Transverse colon (tissue), 4 donors: ENCODE data around the gene KCNIP3. TPM values are rescaled to one million over a fixed set of nuclear protein-coding genes. Genes with fewer than 3 reads are reported as not detected.

Experiments
- DNase-seq: peaks from one replicate; pipeline ENCODE4 v3.0.0-alpha.2; 2019
- H3K27ac ChIP-seq, 4 donors: fragments of 200-600 bp; sonication (generic); 2 replicates each; pipeline ENCODE4 v1.5.1; 2016 to 2018; ENCODE audit warnings: inconsistent platforms in 4 of 4
- H3K27me3 ChIP-seq: fragments of 200-600 bp; sonication (generic); 2 replicates; pipeline ENCODE4 v1.5.1; 2017; ENCODE audit warnings: inconsistent platforms
- H3K36me3 ChIP-seq, 4 donors: fragments of 200-600 bp; sonication (generic); 2 replicates each; pipeline ENCODE4 v1.5.1; 2017 to 2019; ENCODE audit warnings: inconsistent platforms in 4 of 4
- H3K4me1 ChIP-seq, 4 donors: fragments of 200-600 bp; sonication (generic); 2 replicates each; pipeline ENCODE4 v1.5.1; 2017 to 2020; ENCODE audit warnings: inconsistent platforms in 4 of 4
- H3K4me3 ChIP-seq, 4 donors: fragments of 200-600 bp; sonication (generic); 1 replicate in 1 of 4; 2 replicates in 3 of 4; pipeline versions ENCODE4 v1.5.1 to v1.6.1; 2017 to 2019; ENCODE audit warnings: inconsistent platforms in 4 of 4
- H3K9me3 ChIP-seq, 2 donors: fragments of 200-600 bp; sonication (generic); 2 replicates each; pipeline ENCODE4 v1.5.1; 2017 to 2019; ENCODE audit warnings: inconsistent platforms in 2 of 2
- CTCF ChIP-seq, 5 experiments: fragments of 200-600 bp in 3 of 5; fragments of 450-650 bp in 2 of 5; sonication (generic) in 3 of 5; IDR thresholded peaks; 1 replicate in 2 of 5; 2 replicates in 3 of 5; pipeline ENCODE4 v1.5.1; 2016 to 2017; ENCODE audit warnings: antibody characterized with exemption in 5 of 5, inconsistent platforms in 3 of 5, mild to moderate bottlenecking in 2 of 5, moderate library complexity in 1 of 5
- EP300 ChIP-seq: sonication (generic); formaldehyde crosslinking; IDR thresholded peaks from one replicate; pipeline ENCODE4 v1.6.1; 2017; ENCODE audit warnings: antibody characterized with exemption, low read depth
- POLR2A ChIP-seq: fragments of 450-650 bp; IDR thresholded peaks from one replicate; pipeline ENCODE4 v1.6.1; 2016; ENCODE audit warnings: antibody characterized with exemption, mild to moderate bottlenecking, moderate library complexity
- POLR2AphosphoS5 ChIP-seq, 3 donors: sonication (generic); formaldehyde crosslinking; IDR thresholded peaks; one replicate each; pipeline ENCODE4 v1.6.1; 2016; ENCODE audit warnings: antibody characterized with exemption in 3 of 3
- WGBS, 2 donors: methylation state at CpG; one replicate each; pipeline ENCODE4 v1.1.5; 2018; ENCODE audit warnings: low coverage in 1 of 2; 5-methylcytosine and 5-hydroxymethylcytosine counted together
- in situ Hi-C, 4 donors: fragments of 200-750 bp; cut with MboI; loops; one replicate each; pipeline versions ENCODE4 v1.15.0 to v1.15.1; 2017; ENCODE audit warnings: low sequenced_read_pairs in 3 of 4, low pct_ligation_motif_present in 1 of 4, low pct_unique_long_range_greater_than_20kb in 1 of 4
- intact Hi-C: fragments of 100-400 bp; cut with DNase I; formaldehyde crosslinking; loops from one replicate; pipeline ENCODE4 v1.15.1; 2023; ENCODE audit warnings: low total_unique reads
- total RNA-seq, 4 donors: library from RNA; depleted of rRNA; stranded (reverse); fragments of >200 nt; gene quantifications; one replicate each; pipeline ENCODE4 v1.1.0, GENCODE V29; 2016

The KCNIP3 gene
- total RNA-seq, 4 donors from 2014 or later = 1.8 to 4.0 (median 2.2) TPM

GRCh38 chr2:95390881-95391321, 93.8 kb downstream of the KCNIP3 start:
- no peak for DNase-seq
- intact Hi-C loops (no loop called here), in situ Hi-C loops (no loop called here)
- Histone ChIP-seq H3K4me3 (no peak overlapping the region), H3K36me3 (no peaks in the 10 kb centered on the region), H3K27ac (peak overlapping the region; percentile 53 to 75 (median 64)), H3K4me1 (peaks cover 3 to 26% (median 14%) of the 10 kb centered on the region in 4 donors), H3K9me3 (no peaks in the 10 kb centered on the region), H3K27me3 (no peaks in the 10 kb centered on the region)
- TF ChIP-seq EP300 (no peak), POLR2AphosphoS5 (IDR thresholded peaks at IDR 0.05) (no peak), CTCF (IDR thresholded peaks at IDR 0.05) (no peak), POLR2A (no peak)
- 79% methylated on average over 11 of the region's 11 CpGs; no CpG with 5 or more reads in 1 of the 2 donors for WGBS, 2 donors

GRCh38 chr2:95391641-95392310, 94.6 kb downstream of the KCNIP3 start:
- in situ Hi-C loops = no loop called here
- DNase-seq = no peak

GRCh38 chr2:95392320-95392719, 95.2 kb downstream of the KCNIP3 start:
- H3K36me3 ChIP-seq = no peaks in the 10 kb centered on the region
- no peaks in the 10 kb centered on the region for H3K9me3 ChIP-seq
- 84 to 89% methylated on average over 5 to 6 of the region's 6 CpGs for WGBS, 2 donors
- no peak for DNase-seq
- no peaks in the 10 kb centered on the region for H3K27me3 ChIP-seq
- H3K4me1 ChIP-seq = peaks cover 3 to 26% (median 14%) of the 10 kb centered on the region in 4 donors
- in situ Hi-C loops (no loop called here), intact Hi-C loops (no loop called here)
- H3K4me3 ChIP-seq = no peak overlapping the region
- TF ChIP-seq POLR2A = no peak
- no peak for TF ChIP-seq CTCF (IDR thresholded peaks at IDR 0.05)
- no peak for TF ChIP-seq POLR2AphosphoS5 (IDR thresholded peaks at IDR 0.05)
- TF ChIP-seq EP300 = no peak
- no peak overlapping the region for H3K27ac ChIP-seq

More at GRCh38 chr2:95391641-95392310, 94.6 kb downstream of the KCNIP3 start:
- H3K4me3 ChIP-seq = no peak overlapping the region
- H3K36me3 ChIP-seq = no peaks in the 10 kb centered on the region
- peaks cover 3 to 26% (median 14%) of the 10 kb centered on the region in 4 donors for H3K4me1 ChIP-seq
- H3K27me3 ChIP-seq = no peaks in the 10 kb centered on the region
- 33 to 54% methylated on average over 1 to 8 of the region's 8 CpGs for WGBS, 2 donors
- no peak for TF ChIP-seq CTCF (IDR thresholded peaks at IDR 0.05)
- no peaks in the 10 kb centered on the region for H3K9me3 ChIP-seq
- intact Hi-C loops = no loop called here
- no peak overlapping the region for H3K27ac ChIP-seq

- TF ChIP-seq CTCF (IDR thresholded peaks at IDR 0.05) (no peak), EP300 (no peak), POLR2AphosphoS5 (IDR thresholded peaks at IDR 0.05) (no peak), POLR2A (no peak)
- H3K27ac ChIP-seq = no peak overlapping the region
- WGBS, 2 donors = 82 to 83% methylated on average over 1 to 8 of the region's 8 CpGs
- H3K4me1 ChIP-seq = peaks cover 3 to 26% (median 14%) of the 10 kb centered on the region in 4 donors
- intact Hi-C loops = no loop called here
- in situ Hi-C loops = no loop called here
- H3K9me3 ChIP-seq = no peaks in the 10 kb centered on the region
- H3K36me3 ChIP-seq = no peaks in the 10 kb centered on the region
- DNase-seq = no peak
- no peak overlapping the region for H3K4me3 ChIP-seq
- H3K27me3 ChIP-seq = no peaks in the 10 kb centered on the region
Observed at GRCh38 chr2:95392730-95393455, 95.7 kb downstream of the KCNIP3 start.
